Neural cell (in vitro differentiated cells): ENCODE data around the gene SCP2.

Experiments
- EP300 ChIP-seq: fragments of 450-650 bp; conservative IDR thresholded peaks from 2 replicates; pipeline ENCODE4 v1.6.1; 2014; ENCODE audit warnings: antibody characterized with exemption, mild to moderate bottlenecking, moderate library complexity; ENCODE audit not compliant: poor library complexity, severe bottlenecking
- POLR2AphosphoS5 ChIP-seq: IDR thresholded peaks from 2 replicates; pipeline ENCODE4 v1.6.1; 2012
- RAD21 ChIP-seq: fragments of 450-650 bp; conservative IDR thresholded peaks from 2 replicates; pipeline ENCODE4 v1.6.1; 2014; ENCODE audit warnings: antibody characterized with exemption, mild to moderate bottlenecking, moderate library complexity
- REST ChIP-seq: IDR thresholded peaks from 2 replicates; pipeline ENCODE4 v1.6.1; 2012; ENCODE audit warnings: borderline replicate concordance

- TF ChIP-seq REST (no peak), EP300 (no peak), POLR2AphosphoS5 (no peak), RAD21 (no peak)
These were observed 147.5 kb downstream of the SCP2 start for GRCh38 chr1:53074313-53075154.
